ENCODE data around the gene HELT.
"Not testable (repeated sequence)": the region's sequence is repeated elsewhere in the genome, so short reads cannot be mapped to it uniquely, and the experiment has no call there.

The HELT gene

GRCh38 chr4:185033950-185034349, 15.7 kb downstream of the HELT start:
- POLR2A ChIA-PET: no interaction called here
- CTCF ChIA-PET: interaction anchor here (0.8 to 1.7 kb wide), 6 partner anchors 8 to 371 kb away, joined by 3 to 4 read pairs (median 3); no protein-coding TSS in a partner anchor

GRCh38 chr4:185035284-185035683, 17.0 kb downstream of the HELT start:
- DNase-seq (ENCODE audit: extremely low spot score): no peak
- ChIA-PET POLR2A (no interaction called here), CTCF (interaction anchor here (1.0 to 1.5 kb wide), 2 partner anchors 10 to 60 kb away, joined by 4 to 6 read pairs; no protein-coding TSS in a partner anchor)
- no peak for TF ChIP-seq CTCF (IDR thresholded peaks at IDR 0.05; ENCODE audit: control extremely low read depth, extremely low read depth, low read depth, missing control alignments)

More at GRCh38 chr4:185033950-185034349, 15.7 kb downstream of the HELT start:
- no peak for TF ChIP-seq CTCF (IDR thresholded peaks at IDR 0.05; ENCODE audit: control extremely low read depth, extremely low read depth, low read depth, missing control alignments)
- no peak for DNase-seq (ENCODE audit: extremely low spot score)

- POLR2A ChIA-PET: no interaction called here
Observed at GRCh38 chr4:185036019-185036418, 17.7 kb downstream of the HELT start.

GRCh38 chr4:185036842-185037241, 18.6 kb downstream of the HELT start:
- CTCF ChIA-PET: interaction anchor here (1.3 to 6.6 kb wide), 3 partner anchors 13 to 148 kb away, joined by 3 to 73 read pairs (median 70); no protein-coding TSS in a partner anchor
- TF ChIP-seq CTCF (IDR thresholded peaks at IDR 0.05; ENCODE audit: control extremely low read depth, extremely low read depth, low read depth, missing control alignments): no peak
- DNase-seq (ENCODE audit: extremely low spot score): no peak
- POLR2A ChIA-PET: no interaction called here

More at GRCh38 chr4:185036019-185036418, 17.7 kb downstream of the HELT start:
- CTCF ChIA-PET: interaction anchor here (1.0 to 1.5 kb wide), 4 partner anchors 9 to 99 kb away, joined by 3 to 6 read pairs (median 4); no protein-coding TSS in a partner anchor
- no peak for TF ChIP-seq CTCF (IDR thresholded peaks at IDR 0.05; ENCODE audit: control extremely low read depth, extremely low read depth, low read depth, missing control alignments)
- DNase-seq (ENCODE audit: extremely low spot score): no peak

GRCh38 chr4:185039508-185040273, 21.4 kb downstream of the HELT start:
- peak; percentile 76 for DNase-seq (ENCODE audit: extremely low spot score)
- peak; percentile 70 for TF ChIP-seq CTCF (IDR thresholded peaks at IDR 0.05; ENCODE audit: control extremely low read depth, extremely low read depth, low read depth, missing control alignments)
- ChIA-PET CTCF (interaction anchor here (0.7 to 6.6 kb wide), 34 partner anchors 9 to 998 kb away, joined by 3 to 73 read pairs (median 4); no protein-coding TSS in a partner anchor), POLR2A (no interaction called here)

- DNase-seq (ENCODE audit: extremely low spot score): no peak
- TF ChIP-seq CTCF (IDR thresholded peaks at IDR 0.05; ENCODE audit: control extremely low read depth, extremely low read depth, low read depth, missing control alignments): no peak
- POLR2A ChIA-PET: no interaction called here
- CTCF ChIA-PET: interaction anchor here (0.9 to 6.6 kb wide), 22 partner anchors 10 to 998 kb away, joined by 3 to 73 read pairs (median 6); no protein-coding TSS in a partner anchor
Observed at GRCh38 chr4:185040523-185040922, 22.2 kb downstream of the HELT start.

- CTCF ChIA-PET: interaction anchor here (1.1 to 2.5 kb wide), 4 partner anchors 8 to 45 kb away, joined by 3 to 15 read pairs (median 4); no protein-coding TSS in a partner anchor
Observed at GRCh38 chr4:185050286-185050685, 32.0 kb downstream of the HELT start.

GRCh38 chr4:185051283-185051682, 33.0 kb downstream of the HELT start:
- POLR2A ChIA-PET: not testable (repeated sequence)

More at GRCh38 chr4:185050286-185050685, 32.0 kb downstream of the HELT start:
- POLR2A ChIA-PET; DNase-seq (ENCODE audit: extremely low spot score): not testable (repeated sequence)

More at GRCh38 chr4:185051283-185051682, 33.0 kb downstream of the HELT start:
- CTCF ChIA-PET: interaction anchor here (2.4 to 2.5 kb wide), 2 partner anchors 10 to 44 kb away, joined by 6 to 15 read pairs; no protein-coding TSS in a partner anchor
- not testable (repeated sequence) for DNase-seq (ENCODE audit: extremely low spot score)
